Glutamatergic neuron (in vitro differentiated cells): ENCODE data around the gene SCD5. TPM values are rescaled to one million over a fixed set of nuclear protein-coding genes. Genes with fewer than 3 reads are reported as not detected.

Experiments used
- DNase-seq: peaks from one replicate; pipeline ENCODE4 v3.0.0; 2022
- H3K27ac Mint-ChIP-seq: one replicate; pipeline ENCODE4 v1.8.0; 2020; ENCODE audit warnings: mild to moderate bottlenecking, mixed read lengths, inconsistent platforms; ENCODE audit not compliant: unreplicated experiment
- H3K27me3 Mint-ChIP-seq: one replicate; pipeline ENCODE4 v1.8.0; 2020; ENCODE audit warnings: mild to moderate bottlenecking, moderate library complexity, mixed read lengths, inconsistent platforms; ENCODE audit not compliant: unreplicated experiment
- H3K36me3 Mint-ChIP-seq: one replicate; pipeline ENCODE4 v1.8.0; 2020; ENCODE audit warnings: mild to moderate bottlenecking, mixed read lengths, inconsistent platforms; ENCODE audit not compliant: unreplicated experiment
- H3K4me1 Mint-ChIP-seq: one replicate; pipeline ENCODE4 v1.8.0; 2020; ENCODE audit warnings: mild to moderate bottlenecking, low read depth, mixed read lengths, inconsistent platforms; ENCODE audit not compliant: unreplicated experiment
- H3K4me3 Mint-ChIP-seq: one replicate; pipeline ENCODE4 v1.8.0; 2020; ENCODE audit warnings: mild to moderate bottlenecking, mixed read lengths, inconsistent platforms; ENCODE audit not compliant: unreplicated experiment
- H3K9me3 Mint-ChIP-seq: one replicate; pipeline ENCODE4 v1.8.0; 2020; ENCODE audit warnings: mild to moderate bottlenecking, moderate library complexity, mixed read lengths, inconsistent platforms; ENCODE audit not compliant: unreplicated experiment
- CTCF ChIP-seq: fragments of 200-600 bp; sonication (generic); IDR thresholded peaks from one replicate; pipeline ENCODE4 v1.5.0; 2021; ENCODE audit not compliant: partially characterized antibody, unreplicated experiment
- total RNA-seq: library from RNA; stranded (reverse); fragmentation: NEBNext Ultra II Directional; extraction: Animal tissue kit (Norgen Biotek cat#: 25700); gene quantifications from one replicate; pipeline ENCODE4 v1.2.1, GENCODE V29; 2021; ENCODE audit not compliant: unreplicated experiment

The SCD5 gene
- total RNA-seq, 1 donor from 2014 or later: 31.9 TPM

GRCh38 chr4:82797405-82798111 lies 1.0 kb downstream of the SCD5 start:
- Mint-ChIP-seq H3K4me1 (peaks cover 8% of the 10 kb centered on the region), H3K4me3 (peak overlapping the region; percentile 83), H3K27ac (peak overlapping the region; percentile 30), H3K36me3 (peaks cover 4% of the 10 kb centered on the region), H3K9me3 (peaks cover 1% of the 10 kb centered on the region), H3K27me3 (peaks cover 16% of the 10 kb centered on the region)
- DNase-seq: peak; percentile 51
- TF ChIP-seq CTCF: no peak

GRCh38 chr4:82797040-82797404 lies 1.6 kb downstream of the SCD5 start:
- peak overlapping the region; percentile 83 for H3K4me3 Mint-ChIP-seq
- peaks cover 4% of the 10 kb centered on the region for H3K36me3 Mint-ChIP-seq
- H3K4me1 Mint-ChIP-seq: peaks cover 8% of the 10 kb centered on the region
- H3K27ac Mint-ChIP-seq: no peak overlapping the region
- DNase-seq: no peak
- no peak for TF ChIP-seq CTCF
- H3K9me3 Mint-ChIP-seq: peaks cover 1% of the 10 kb centered on the region
- H3K27me3 Mint-ChIP-seq: peaks cover 16% of the 10 kb centered on the region

GRCh38 chr4:82792912-82793649 lies 5.5 kb downstream of the SCD5 start:
- no peak for TF ChIP-seq CTCF
- DNase-seq: no peak
- no peak overlapping the region for H3K27ac Mint-ChIP-seq
- H3K4me1 Mint-ChIP-seq: peaks cover 11% of the 10 kb centered on the region
- H3K27me3 Mint-ChIP-seq: peaks cover 23% of the 10 kb centered on the region
- peaks cover 9% of the 10 kb centered on the region for H3K36me3 Mint-ChIP-seq
- H3K9me3 Mint-ChIP-seq: peaks cover 3% of the 10 kb centered on the region
- no peak overlapping the region for H3K4me3 Mint-ChIP-seq

GRCh38 chr4:82791179-82791578 lies 7.4 kb downstream of the SCD5 start:
- peaks cover 22% of the 10 kb centered on the region for H3K27me3 Mint-ChIP-seq
- no peak for TF ChIP-seq CTCF
- no peak overlapping the region for H3K4me3 Mint-ChIP-seq
- peaks cover 8% of the 10 kb centered on the region for H3K4me1 Mint-ChIP-seq
- DNase-seq: no peak
- peaks cover 3% of the 10 kb centered on the region for H3K9me3 Mint-ChIP-seq
- no peak overlapping the region for H3K27ac Mint-ChIP-seq
- H3K36me3 Mint-ChIP-seq: peaks cover 9% of the 10 kb centered on the region
